HUES64 (cell line): Measurements from ENCODE around the gene UBE2Q2. TPM values are rescaled to one million over a fixed set of nuclear protein-coding genes. Genes with fewer than 3 reads are reported as not detected.
A peak's percentile ranks its signal among the peaks of the same experiment; 100 is the strongest.
"Not testable (repeated sequence)": the region's sequence is repeated elsewhere in the genome, so short reads cannot be mapped to it uniquely, and the experiment has no call there.

ENCODE experiments used
- H3K27ac ChIP-seq: 2 replicates; pipeline ENCODE4 v1.7.0; 2013; ENCODE audit warnings: low read depth, low read length, inconsistent platforms
- H3K27me3 ChIP-seq: 2 replicates; pipeline ENCODE4 v1.6.1; 2013; ENCODE audit warnings: mild to moderate bottlenecking, low read length; ENCODE audit not compliant: insufficient read depth
- H3K36me3 ChIP-seq: 2 replicates; pipeline ENCODE4 v1.6.1; 2013; ENCODE audit warnings: mild to moderate bottlenecking, low read length; ENCODE audit not compliant: insufficient read depth
- H3K4me1 ChIP-seq: 2 replicates; pipeline ENCODE4 v1.6.1; 2013; ENCODE audit warnings: mild to moderate bottlenecking, low read length, moderate library complexity; ENCODE audit not compliant: insufficient read depth
- H3K4me3 ChIP-seq: 2 replicates; pipeline ENCODE4 v1.5.1; 2013; ENCODE audit warnings: mild to moderate bottlenecking, low read length, moderate library complexity
- H3K9ac ChIP-seq: 2 replicates; pipeline ENCODE4 v1.6.1; 2013; ENCODE audit warnings: mild to moderate bottlenecking, low read depth, low read length
- H3K9me3 ChIP-seq: 2 replicates; pipeline ENCODE4 v1.6.1; 2013; ENCODE audit warnings: low read depth, low read length; ENCODE audit not compliant: insufficient read depth
- WGBS: fragments of 150-250, 120-280 bp; methylation state at CpG from one replicate; pipeline ENCODE4 v1.1.7; 2013; ENCODE audit warnings: missing lambda C conversion rate; 5-methylcytosine and 5-hydroxymethylcytosine counted together
- polyA plus RNA-seq, 2 experiments: library from polyadenylated mRNA; stranded (reverse); fragments of 50-300 nt; gene quantifications; one replicate each; pipeline ENCODE4 v1.2.3, GENCODE V29; 2013

Gene UBE2Q2
- polyA plus RNA-seq (2013, experiment 1 of 2), result 15.9 TPM
- 20.0 TPM for polyA plus RNA-seq (2013, experiment 2 of 2)

DNA sequence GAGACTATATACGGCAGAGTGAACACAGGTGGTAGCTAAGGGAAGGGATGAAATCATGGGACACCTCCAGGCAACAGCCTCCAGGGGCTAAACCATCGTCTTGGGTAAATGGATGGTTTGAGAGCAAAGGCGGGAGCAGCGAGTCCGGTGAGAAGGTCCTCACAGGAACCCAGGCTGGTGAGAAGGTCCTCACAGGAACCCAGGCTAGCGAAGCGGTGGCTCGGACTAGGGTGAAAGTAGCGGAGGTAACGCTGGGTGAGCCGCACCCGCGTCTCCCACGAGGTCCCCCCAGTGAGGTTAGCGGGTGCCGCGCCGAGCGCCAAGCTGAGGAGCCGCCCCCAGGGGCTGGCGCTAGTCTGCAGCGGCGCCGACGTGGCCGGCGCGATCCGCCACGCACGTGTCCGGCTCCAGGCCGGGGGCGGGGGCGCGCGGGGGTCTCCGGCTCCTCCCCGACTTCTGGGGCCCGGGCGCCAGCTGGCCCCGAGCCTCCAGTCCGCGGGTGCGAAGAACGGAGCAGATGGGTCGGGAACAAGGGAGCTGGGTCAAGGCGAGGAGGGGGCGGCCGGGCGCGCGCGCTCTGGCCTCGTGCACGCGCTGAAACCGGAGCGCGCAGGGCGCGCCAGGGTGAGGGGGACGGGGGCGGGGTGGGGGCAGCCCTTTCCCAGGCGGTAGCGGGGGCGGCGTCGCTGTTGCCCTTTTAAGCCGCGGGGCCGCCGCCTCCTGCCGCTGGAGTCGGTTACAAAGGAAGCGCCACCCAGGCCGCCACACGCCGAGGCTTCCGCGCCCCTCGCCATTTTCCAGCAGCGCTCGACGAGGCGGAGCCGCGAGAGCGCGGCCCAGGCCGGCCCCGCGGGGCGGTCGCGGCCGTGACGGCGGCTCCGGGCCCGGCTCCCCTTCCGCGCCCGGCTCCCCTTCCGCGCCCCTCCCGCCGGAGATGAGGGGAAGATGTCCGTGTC lies at the start of gene UBE2Q2:
TSS of gene UBE2Q2 (plus strand) at position 726 of the 956 bp plus-strand sequence. CDS start at position 946, 220 bp downstream.
- peaks cover 28% of the 10 kb centered on the region for H3K4me1 ChIP-seq
- H3K4me3 ChIP-seq, result peak within 1 kb of the TSS; percentile 96
- peak within 1 kb of the TSS; percentile 98 for H3K9ac ChIP-seq
- peaks cover 23% of the 10 kb centered on the region for H3K27me3 ChIP-seq
- no peaks in the 10 kb centered on the region for H3K9me3 ChIP-seq
- WGBS, result 1% methylated on average over 109 of the region's 109 CpGs
- peak within 1 kb of the TSS; percentile 86 for H3K27ac ChIP-seq
- H3K36me3 ChIP-seq, result peaks cover 6% of the 10 kb centered on the region; the same call in 1 of the 2 replicates

DNA sequence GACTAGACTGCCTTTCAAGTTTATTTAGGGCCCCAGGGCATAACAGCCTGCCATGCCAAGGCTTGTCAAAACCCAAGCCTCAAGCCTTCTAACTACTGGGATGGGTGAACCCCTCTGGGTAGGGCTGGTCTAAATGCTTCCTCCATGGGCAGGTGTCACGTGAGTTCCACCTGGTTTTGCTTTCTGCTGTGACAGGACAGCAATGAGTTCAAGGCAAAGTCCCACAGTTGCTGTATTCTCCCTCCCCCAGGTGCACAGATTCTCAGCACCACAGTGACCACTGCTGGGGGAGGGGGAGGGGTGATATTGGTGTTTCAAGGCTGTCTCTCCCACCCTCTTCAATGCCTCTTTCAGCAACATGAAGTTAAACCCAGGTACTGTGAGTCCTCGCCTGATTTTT lies 46.9 kb upstream of the UBE2Q2 start:
- Histone ChIP-seq H3K27ac (no peak overlapping the region), H3K9me3 (no peaks in the 10 kb centered on the region), H3K4me3 (no peak overlapping the region), H3K27me3 (peaks cover 18% of the 10 kb centered on the region), H3K4me1 (no peaks in the 10 kb centered on the region), H3K9ac (no peak overlapping the region), H3K36me3 (no peaks in the 10 kb centered on the region)
- WGBS, result 88% methylated on average over 2 of the region's 2 CpGs

DNA sequence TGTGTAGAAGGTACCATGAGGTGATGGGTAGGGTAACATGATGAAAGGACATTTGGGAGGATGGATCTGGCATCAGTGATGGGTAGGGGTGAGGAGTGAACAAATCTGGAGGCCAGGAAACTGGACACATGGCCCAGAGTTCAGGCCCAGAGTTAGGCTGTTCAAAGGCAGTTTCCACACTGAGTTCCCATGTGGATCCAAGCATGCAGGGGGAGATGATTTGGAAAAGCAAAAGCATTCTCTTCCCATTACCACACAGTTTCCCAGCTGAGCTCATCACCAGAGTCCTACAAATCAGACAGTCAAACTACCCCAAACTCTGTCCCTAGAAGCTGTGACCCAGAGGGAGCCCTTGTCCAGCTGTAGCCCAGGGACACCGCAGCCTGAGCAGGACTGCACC lies 46.1 kb upstream of the UBE2Q2 start:
- not testable (repeated sequence) for H3K36me3 ChIP-seq, H3K27ac ChIP-seq, H3K9me3 ChIP-seq, H3K4me1 ChIP-seq, H3K4me3 ChIP-seq, H3K9ac ChIP-seq
- peaks cover 25% of the 10 kb centered on the region for H3K27me3 ChIP-seq
- 93% methylated on average over 1 of the region's 1 CpG for WGBS

- no peak overlapping the region for H3K27ac ChIP-seq
- peaks cover 30% of the 10 kb centered on the region for H3K27me3 ChIP-seq
- no peak overlapping the region for H3K4me3 ChIP-seq
- no peaks in the 10 kb centered on the region for H3K36me3 ChIP-seq
- 0 out of 2 replicates have a peak, but pooled peaks cover 2% of the 10 kb centered on the region for H3K4me1 ChIP-seq
- no peaks in the 10 kb centered on the region for H3K9me3 ChIP-seq
- H3K9ac ChIP-seq, result no peak overlapping the region
These were observed 44.1 kb upstream of the UBE2Q2 start for GRCh38 chr15:75799190-75799589.

- H3K9me3 ChIP-seq, H3K36me3 ChIP-seq, H3K27ac ChIP-seq, H3K9ac ChIP-seq, H3K4me3 ChIP-seq, H3K4me1 ChIP-seq: not testable (repeated sequence)
- WGBS, result 89% methylated on average over 4 of the region's 4 CpGs
- H3K27me3 ChIP-seq, result peaks cover 30% of the 10 kb centered on the region
These were observed 42.8 kb upstream of the UBE2Q2 start for GRCh38 chr15:75800409-75800808.

DNA sequence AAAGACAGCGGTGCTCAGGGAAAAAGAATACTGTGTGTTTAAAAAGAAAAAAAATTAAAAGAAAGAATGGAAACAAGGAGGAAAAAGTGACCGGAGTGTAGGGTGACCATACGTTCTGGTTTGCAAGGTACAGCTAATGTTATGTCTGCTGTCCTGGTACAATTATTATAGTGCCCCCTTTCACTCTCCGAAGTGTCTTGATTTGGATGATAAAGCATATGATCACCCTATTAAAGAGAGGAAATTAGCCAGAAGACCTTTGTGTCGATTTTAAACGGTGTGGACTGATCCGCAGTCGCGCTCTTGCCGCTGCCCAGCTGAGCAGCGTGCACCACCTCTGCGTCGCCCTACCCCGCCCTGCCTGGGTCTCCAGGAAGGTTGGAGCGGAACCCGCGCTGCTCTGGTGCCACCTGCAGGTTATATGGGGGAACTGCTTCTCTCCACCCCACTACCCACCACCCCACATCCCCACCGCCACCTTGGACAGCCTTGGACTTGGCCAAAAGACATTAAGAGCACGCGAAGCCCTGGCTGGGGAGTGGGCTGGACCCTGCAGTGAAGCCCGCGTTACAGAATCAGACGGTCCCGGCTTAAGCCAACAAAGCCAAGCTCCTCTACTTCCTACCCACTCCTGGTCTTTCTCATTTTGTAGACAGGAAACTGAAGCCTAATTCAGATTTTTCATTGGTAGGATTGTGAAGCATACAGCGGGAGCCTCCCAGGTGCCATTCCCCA lies 41.2 kb upstream of the UBE2Q2 start:
- WGBS, result 14% methylated on average over 25 of the region's 25 CpGs
- H3K4me3 ChIP-seq, result peak overlapping the region; percentile 44
- no peaks in the 10 kb centered on the region for H3K36me3 ChIP-seq
- H3K4me1 ChIP-seq, result 0 out of 2 replicates have a peak, but pooled peaks cover 2% of the 10 kb centered on the region
- H3K9me3 ChIP-seq, result no peaks in the 10 kb centered on the region
- no peak overlapping the region for H3K27ac ChIP-seq
- peaks cover 30% of the 10 kb centered on the region for H3K27me3 ChIP-seq
- no peak overlapping the region for H3K9ac ChIP-seq

GRCh38 chr15:75807486-75807885 lies 35.8 kb upstream of the UBE2Q2 start:
- 50% methylated on average over 2 of the region's 2 CpGs for WGBS
- H3K9me3 ChIP-seq, H3K4me1 ChIP-seq, H3K27me3 ChIP-seq, H3K9ac ChIP-seq, H3K4me3 ChIP-seq, H3K36me3 ChIP-seq, H3K27ac ChIP-seq: not testable (repeated sequence)

- WGBS, result 90% methylated on average over 6 of the region's 6 CpGs
- not testable (repeated sequence) for H3K9me3 ChIP-seq, H3K4me3 ChIP-seq, H3K27me3 ChIP-seq, H3K36me3 ChIP-seq, H3K4me1 ChIP-seq, H3K27ac ChIP-seq, H3K9ac ChIP-seq
These were observed 35.2 kb upstream of the UBE2Q2 start for GRCh38 chr15:75808009-75808408.

DNA sequence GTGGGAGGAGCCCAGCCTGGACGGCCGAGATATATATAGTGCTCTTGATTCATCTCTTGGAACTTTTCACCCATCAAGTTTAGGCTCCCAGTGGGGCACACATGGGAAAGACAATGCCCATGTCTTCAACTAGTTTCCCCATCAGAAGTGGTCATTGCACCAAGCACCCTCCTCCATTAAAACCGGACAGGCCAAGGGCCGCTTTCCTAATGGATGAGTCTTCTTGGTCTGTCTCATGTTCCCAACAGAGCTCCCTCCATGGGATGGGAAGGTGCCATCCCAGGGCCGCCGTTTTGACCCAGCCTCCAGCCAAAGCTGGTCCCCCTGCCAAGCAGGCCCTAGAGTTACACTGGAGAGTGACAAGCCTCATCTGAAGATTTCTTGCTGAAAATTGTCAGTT lies 34.7 kb upstream of the UBE2Q2 start:
- Histone ChIP-seq H3K4me1 (no peaks in the 10 kb centered on the region), H3K4me3 (no peak overlapping the region), H3K27me3 (no peaks in the 10 kb centered on the region), H3K27ac (no peak overlapping the region), H3K9ac (no peak overlapping the region), H3K9me3 (no peaks in the 10 kb centered on the region), H3K36me3 (no peaks in the 10 kb centered on the region)
- WGBS, result 95% methylated on average over 6 of the region's 6 CpGs

GRCh38 chr15:75809986-75810750 lies 33.1 kb upstream of the UBE2Q2 start:
- H3K4me3 ChIP-seq, result no peak overlapping the region
- no peaks in the 10 kb centered on the region for H3K4me1 ChIP-seq
- 75% methylated on average over 10 of the region's 10 CpGs for WGBS
- no peaks in the 10 kb centered on the region for H3K27me3 ChIP-seq
- no peak overlapping the region for H3K27ac ChIP-seq
- no peaks in the 10 kb centered on the region for H3K9me3 ChIP-seq
- H3K36me3 ChIP-seq, result no peaks in the 10 kb centered on the region
- no peak overlapping the region for H3K9ac ChIP-seq
